ENCODE data around the gene VTCN1. TPM values are rescaled to one million over a fixed set of nuclear protein-coding genes. Genes with fewer than 3 reads are reported as not detected.

Gene VTCN1
- total and polyA plus RNA-seq, 2 of the 13 experiments (the other 11 are each of a cell fraction or from before 2014, with no cell fraction given), result not detected

GRCh38 chr1:117178756-117179155 lies 32.0 kb downstream of the VTCN1 start:
- ChIA-PET CTCF (ENCODE audit: low intra/inter-chr PET ratio, low total read pairs) (no interaction called here), POLR2A (no interaction called here)
- Histone ChIP-seq H3K4me2 (ENCODE audit: low read depth, low read length) (no peak overlapping the region), H4K20me1 (ENCODE audit: insufficient read depth, low read length) (no peaks in the 10 kb centered on the region), H3K9me3 (ENCODE audit: low read length) (no peaks in the 10 kb centered on the region), H3K9ac (ENCODE audit: insufficient read depth, low read depth, low read length) (no peak overlapping the region), H3K79me2 (ENCODE audit: insufficient read depth, low read length) (no peaks in the 10 kb centered on the region), H3K36me3 (replicated peaks in 1 of 2; ENCODE audit: control insufficient read depth in 1 of 2, insufficient read depth in 2 of 2, low read length in 2 of 2) (no peaks in the 10 kb centered on the region), H3K27ac (ENCODE audit: extremely low read length, insufficient read depth, low read length) (no peak overlapping the region), H2AFZ (ENCODE audit: low read length) (no peak overlapping the region), H3K4me1 (ENCODE audit: insufficient read depth, low read length) (0 out of 2 replicates have a peak, but pooled peaks cover 5% of the 10 kb centered on the region), H3K27me3 (ENCODE audit: control insufficient read depth in 1 of 2, insufficient read depth in 2 of 2, low read length in 2 of 2) (no peaks in the 10 kb centered on the region; a peak in 1 of 5 replicates), H3K4me3 (replicated peaks in 1 of 3; ENCODE audit: insufficient read depth in 1 of 3, low read depth in 2 of 3, low read length in 3 of 3) (no peak overlapping the region)
- DNase-seq (ENCODE audit: low spot score) (no peak), FAIRE-seq (no peak), ATAC-seq (no peak)
- in situ Hi-C loops (cut with HindIII; ENCODE audit: extremely low pct_ligation_motif_present, low pct_unique_long_range_greater_than_20kb) (no loop called here), intact Hi-C loops (cut with micrococcal nuclease; ENCODE audit: unreplicated experiment) (no loop called here)
- no TSS peak for BruUV-seq (replicated peaks)
- 41% methylated on average over 5 of the region's 5 CpGs for WGBS (ENCODE audit: low lambda C conversion rate)
- TF ChIP-seq POGK (CRISPR knock-in tag; conservative IDR thresholded peaks at IDR 0.05) (no peak), ZBED4 (CRISPR knock-in tag; IDR thresholded peaks at IDR 0.05; ENCODE audit: borderline replicate concordance) (no peak), ERF (CRISPR knock-in tag; IDR thresholded peaks at IDR 0.05) (no peak)

Measured in HepG2 (cell line).